GM21529 (cell line): ENCODE data around the gene ACAP1.
A peak's percentile ranks its signal among the peaks of the same experiment; 100 is the strongest.

Experiments used
- ATAC-seq: cut with Tn5 transposase; IDR thresholded peaks from one replicate; pipeline ENCODE4 v1.9.1; 2021; ENCODE audit not compliant: unreplicated experiment

ACAP1 gene

DNA sequence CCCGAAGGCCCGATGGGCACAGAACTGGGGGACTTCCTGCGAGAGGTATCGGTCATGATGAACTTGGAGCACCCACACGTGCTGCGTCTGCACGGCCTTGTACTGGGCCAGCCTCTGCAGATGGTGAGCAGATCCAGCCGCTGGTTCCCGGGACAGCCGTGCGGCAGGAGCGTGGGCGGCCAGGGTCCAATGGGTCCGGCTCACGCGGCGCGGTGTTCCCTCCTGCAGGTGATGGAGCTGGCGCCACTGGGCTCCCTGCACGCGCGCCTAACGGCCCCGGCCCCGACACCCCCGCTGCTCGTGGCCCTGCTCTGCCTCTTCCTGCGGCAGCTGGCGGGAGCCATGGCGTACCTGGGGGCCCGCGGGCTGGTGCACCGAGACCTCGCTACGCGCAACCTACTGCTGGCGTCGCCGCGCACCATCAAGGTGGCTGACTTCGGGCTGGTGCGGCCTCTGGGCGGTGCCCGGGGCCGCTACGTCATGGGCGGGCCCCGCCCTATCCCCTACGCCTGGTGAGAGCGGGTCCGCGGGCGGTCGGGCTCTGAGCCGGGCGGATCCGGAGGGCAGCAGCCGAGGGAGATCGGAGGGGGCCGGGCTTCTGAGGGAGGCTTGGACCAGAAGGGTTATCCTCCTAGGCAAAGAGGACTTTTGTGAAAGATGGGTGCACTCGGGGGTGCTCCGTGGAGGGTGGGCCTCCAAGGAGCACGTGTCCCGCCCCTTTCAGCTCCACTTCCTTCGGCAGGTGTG, 47.6 kb downstream of the ACAP1 start:
- ATAC-seq, result peak; percentile 76

DNA sequence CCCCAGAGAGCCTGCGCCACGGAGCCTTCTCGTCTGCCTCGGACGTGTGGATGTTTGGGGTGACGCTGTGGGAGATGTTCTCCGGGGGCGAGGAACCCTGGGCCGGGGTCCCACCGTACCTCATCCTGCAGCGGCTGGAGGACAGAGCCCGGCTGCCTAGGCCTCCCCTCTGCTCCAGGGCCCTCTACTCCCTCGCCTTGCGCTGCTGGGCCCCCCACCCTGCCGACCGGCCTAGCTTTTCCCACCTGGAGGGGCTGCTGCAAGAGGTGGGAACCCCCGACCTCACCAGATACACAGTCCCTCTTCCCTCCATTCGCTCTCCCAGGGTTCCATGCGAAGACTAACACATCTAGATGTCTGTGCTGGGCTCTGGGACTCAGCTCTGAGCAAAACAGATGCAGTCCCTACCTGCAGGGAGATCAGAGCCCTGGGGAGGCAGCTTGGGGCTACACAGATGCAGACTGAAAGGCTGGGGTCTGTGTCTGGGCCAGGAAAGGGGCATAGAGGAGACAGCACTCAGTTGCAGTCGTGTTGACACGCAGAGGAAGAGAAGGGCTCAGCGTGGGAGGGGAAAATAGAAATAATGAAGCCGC, 48.3 kb downstream of the ACAP1 start:
- no peak for ATAC-seq

- ATAC-seq, result no peak
Measured at GRCh38 chr17:7388856-7389255, 52.5 kb downstream of the ACAP1 start.

- ATAC-seq, result no peak
Measured at GRCh38 chr17:7389924-7390910, 53.9 kb downstream of the ACAP1 start.

- ATAC-seq, result no peak
Measured at GRCh38 chr17:7391307-7391706, 55.0 kb downstream of the ACAP1 start.

- no peak for ATAC-seq
Measured at GRCh38 chr17:7392696-7393612, 56.6 kb downstream of the ACAP1 start.

DNA sequence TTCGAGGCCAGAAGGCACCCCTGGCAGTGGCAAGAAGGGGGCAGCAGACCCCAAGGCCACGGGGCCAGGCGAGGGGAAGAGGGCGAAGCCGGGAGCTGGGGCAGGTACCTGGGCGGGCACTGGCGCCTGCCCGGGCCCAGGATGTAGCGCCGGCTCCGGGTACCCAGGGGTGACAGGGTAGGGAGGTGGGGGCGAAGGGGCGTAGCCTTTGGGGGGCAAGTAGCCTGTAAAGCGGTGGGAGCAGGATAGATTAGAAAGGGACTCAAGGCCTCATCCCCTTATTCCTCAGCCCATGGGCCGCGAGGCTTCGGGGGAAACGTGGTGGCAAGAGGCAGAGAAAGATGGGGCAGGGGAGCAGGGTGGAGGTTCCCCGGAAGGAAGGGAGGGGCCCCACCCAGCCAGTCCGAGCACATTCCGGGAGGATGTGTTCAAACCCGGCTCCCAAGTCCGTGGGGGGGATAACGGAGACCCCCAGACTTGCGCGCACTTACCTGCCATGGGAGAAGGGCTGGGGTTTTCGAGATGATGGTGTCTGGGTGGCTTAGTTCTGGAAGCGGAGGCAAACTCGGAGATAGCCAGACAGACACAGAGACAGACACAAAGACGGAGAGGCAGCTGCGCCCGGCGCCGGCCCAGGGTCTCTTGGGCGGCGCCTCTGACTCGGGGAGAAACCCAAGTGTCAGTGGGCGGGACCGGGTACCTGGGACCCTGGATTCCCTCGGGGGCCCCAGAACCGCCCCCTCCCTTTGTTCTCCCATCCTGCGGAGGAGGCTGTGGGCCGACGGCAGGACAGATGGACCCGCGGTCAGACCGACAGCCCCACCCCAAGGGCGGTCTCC, 57.5 kb downstream of the ACAP1 start:
- peak; percentile 35 for ATAC-seq

- ATAC-seq, result peak; percentile 80
Measured at GRCh38 chr17:7394452-7395191, 58.3 kb downstream of the ACAP1 start, which contains the start of gene PLSCR3. TSS of gene PLSCR3 (minus strand) at chr17:7394525. CDS start at chr17:7394110, 415 bp downstream.

GRCh38 chr17:7396147-7396546, 59.8 kb downstream of the ACAP1 start:
- no peak for ATAC-seq

DNA sequence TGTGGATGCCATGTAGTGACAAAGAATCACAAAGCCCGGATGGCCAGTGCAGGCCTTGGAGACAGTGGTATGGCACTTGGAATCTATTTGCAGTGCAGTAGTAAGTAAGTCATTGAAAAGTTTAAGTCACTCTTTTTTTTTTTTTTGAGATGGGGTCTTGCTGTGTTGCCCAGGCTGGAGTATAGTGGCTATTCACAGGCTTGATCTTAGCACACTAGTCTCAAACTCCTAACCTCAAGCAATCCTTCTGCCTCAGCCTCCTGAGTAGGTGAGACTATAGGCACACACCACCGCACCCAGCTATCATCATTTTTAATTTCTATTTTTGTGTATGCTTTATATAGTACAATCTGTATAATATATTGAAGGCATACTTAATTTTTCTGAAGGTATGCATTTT, 62.3 kb downstream of the ACAP1 start:
- ATAC-seq, result no peak
